ENCODE results near the gene FBXL14.

DNA sequence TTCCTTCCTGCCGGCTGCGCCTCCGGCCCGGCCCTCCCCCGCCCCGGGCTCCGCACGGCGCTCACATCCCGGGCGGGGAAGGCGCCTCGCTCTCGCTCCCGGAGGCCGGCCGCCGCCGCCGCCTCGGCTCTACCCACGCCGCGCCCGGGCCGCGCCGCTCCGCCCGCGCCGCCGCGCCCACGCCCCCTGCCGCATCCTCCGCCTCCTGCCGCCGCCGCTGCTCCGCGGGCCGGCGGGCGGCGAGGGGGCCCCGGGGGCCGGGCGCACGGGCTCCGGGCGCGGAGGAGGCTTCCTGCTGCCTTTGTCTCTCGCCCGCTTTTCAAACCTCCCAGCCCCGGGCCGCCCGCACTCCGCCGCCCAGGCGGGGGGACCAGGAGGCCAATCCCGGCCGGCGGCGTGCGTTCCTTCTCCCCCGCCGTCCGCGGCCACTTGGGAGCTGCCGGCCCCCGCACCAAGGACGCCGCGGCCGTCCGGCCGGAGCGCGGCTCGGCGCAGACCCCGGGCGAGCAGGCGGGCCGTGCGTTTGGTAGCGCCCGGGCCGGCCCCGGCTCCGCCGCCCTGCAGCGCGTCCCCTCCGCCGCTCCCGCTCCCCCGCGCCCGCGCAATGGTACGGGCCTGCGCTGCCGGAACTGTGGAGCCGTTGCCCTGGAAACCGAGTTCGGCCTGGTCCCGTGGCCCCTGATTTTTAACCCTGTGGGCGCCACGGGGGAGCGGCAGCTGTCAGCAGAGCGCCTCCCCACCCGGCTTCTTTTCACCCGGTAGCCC lies at the start of gene FBXL14:
- no peak for TF ChIP-seq POLR2A (IDR thresholded peaks at IDR 0.05; ENCODE audit: low read depth, low read length)
- TF ChIP-seq TAF1 (IDR thresholded peaks at IDR 0.05; ENCODE audit: low read depth, low read length), result 0 out of 2 replicates have a peak, but pooled peaks have one; percentile 36

Data from GM12891 (cell line).